Ureter (tissue), 1 donor: Measurements from ENCODE around the gene FRMD4A. TPM values are rescaled to one million over a fixed set of nuclear protein-coding genes. Genes with fewer than 3 reads are reported as not detected.

ENCODE experiments used
- DNase-seq: peaks from one replicate; pipeline ENCODE4 v3.0.0-alpha.2; 2020; ENCODE audit warnings: low spot score
- total RNA-seq: library from RNA; stranded (reverse); gene quantifications from one replicate; pipeline ENCODE4 v1.2.4, GENCODE V29; 2023
- donor health status: DM: yes; HTN: yes; CAD: no.

The FRMD4A gene
- total RNA-seq, 1 donor from 2014 or later: 37.9 TPM

DNA sequence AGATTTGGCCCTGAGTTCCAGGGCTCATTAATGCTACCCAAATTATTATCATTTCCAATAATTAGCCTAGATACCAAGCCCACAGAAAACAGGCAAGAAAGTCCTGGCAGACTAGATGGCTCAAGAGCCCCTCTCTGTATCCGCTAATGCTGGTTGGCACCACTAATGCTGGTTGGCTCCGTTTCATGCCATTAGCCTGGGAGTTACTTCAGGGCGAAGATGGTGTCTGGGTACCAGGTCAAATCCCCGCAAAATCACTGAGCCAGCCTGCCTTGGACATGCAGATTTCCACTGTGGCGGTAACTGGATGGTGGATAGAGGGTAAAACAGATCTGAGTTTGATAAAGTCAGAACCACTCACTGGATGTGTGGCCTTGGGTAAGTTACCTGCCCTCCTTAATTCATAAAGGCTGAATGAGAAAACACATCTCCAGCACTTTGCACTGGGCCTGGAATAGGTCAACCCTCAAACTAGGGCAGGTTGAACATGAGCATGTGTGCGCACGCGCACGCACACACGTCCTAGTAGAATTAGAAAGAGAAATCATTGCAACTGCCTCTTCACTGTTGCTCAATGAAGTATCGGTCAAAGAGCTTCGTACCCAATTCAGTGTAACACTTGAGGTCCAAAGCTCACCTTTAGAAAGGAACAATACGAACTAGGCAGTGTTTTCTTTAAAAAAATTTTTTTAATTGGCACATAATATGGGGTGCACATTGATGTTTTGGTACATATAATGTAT is 652.5 kb downstream of the FRMD4A start:
- DNase-seq: no peak

DNA sequence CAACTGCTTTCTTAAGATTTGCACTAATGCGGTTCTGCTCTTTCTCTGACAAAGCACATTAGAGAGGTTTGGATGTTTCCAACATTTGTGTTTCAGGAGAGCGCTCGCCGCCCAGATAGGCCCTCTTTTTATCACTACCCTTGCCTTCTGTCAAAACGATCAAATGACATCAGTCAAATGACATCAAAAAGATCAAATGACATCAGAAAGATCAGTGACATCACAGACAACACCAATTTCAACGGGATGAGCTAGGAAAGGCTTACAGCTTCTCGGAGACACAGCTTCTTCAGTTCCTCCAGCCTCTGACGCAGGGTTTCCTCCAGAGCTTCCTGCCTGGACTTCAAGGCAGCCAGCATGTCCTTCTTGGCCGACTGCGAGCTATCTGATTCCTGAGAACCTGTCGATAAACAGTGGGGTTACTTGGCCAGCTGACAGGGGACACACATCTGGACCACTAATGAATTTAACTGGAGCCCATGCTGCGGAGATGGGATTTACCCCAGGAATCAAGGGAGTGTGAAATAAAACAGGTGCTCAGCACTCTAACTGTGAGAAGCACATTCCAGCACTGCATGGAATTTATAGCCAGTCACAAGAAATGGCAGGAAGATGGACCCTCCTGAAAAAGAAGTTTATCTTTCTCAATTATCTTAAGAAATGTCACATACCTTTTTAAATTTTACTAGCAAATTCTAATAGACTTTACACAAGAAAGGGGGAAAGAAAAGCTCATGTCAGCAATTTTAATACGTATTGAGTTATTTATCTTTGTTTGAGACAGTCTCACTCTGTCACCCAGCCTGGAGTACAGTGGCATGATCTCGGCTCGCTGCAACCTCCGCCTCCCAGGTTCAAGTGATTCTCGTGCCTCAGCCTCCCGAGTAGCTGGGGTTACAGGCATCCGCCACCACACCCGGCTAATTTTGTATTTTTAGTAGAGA is 655.8 kb downstream of the FRMD4A start:
- no peak for DNase-seq

DNA sequence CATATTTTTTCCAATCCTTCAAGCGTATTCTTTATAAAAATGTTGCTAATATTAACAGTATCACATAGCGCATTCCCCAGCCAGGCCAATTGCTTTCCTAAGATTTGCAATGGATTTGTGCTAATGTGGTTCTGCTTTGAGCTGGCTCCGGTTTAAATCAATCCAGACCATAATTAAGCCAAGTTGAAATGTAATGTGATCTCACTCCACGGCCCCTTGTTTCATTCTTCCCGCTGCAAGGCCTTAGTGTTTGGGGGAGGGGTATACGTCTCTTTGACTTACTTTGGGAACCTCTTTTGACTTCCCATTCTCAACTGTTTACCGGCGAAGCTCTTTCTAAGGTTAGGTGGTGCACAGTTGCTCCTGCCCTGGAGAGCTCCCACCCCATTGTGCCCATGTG is 657.6 kb downstream of the FRMD4A start:
- DNase-seq: no peak

DNA sequence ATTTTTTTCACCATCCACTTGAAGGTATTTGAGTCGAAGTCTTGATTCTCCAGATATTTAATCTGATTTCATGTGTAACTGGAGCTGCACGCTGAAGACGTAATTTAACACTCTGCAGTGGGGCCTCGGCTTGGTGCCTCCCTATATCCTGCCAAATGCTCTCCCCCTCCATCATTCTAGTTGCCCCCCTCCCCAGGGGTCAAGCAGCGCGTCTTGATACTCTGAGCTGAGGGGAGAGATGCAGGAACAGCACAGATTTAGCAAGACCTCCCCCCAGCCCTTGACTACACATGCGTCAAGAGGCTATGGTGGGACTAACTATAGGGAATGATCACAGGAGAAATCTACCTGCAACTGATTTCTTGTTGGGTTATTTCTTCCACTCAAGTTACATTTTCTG is 658.2 kb downstream of the FRMD4A start:
- no peak for DNase-seq

DNA sequence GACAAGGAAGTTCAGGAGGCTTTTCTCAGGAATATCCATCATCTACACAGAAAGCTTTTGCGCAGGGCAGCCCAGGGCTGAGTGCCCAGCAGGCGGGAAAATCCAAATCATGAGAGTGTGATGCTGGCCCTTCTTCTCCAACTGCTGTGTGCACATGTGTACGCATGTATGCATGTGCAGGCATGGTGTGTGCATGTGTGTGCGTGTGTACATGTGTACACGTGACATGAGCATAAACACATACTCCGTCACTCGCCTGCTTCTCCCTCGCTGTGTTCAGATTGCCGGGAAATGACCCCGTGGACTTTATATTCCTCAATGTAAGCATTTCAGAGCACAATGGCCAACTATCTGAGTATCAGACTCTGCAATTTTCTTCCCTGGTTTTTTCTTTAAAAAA is 658.8 kb downstream of the FRMD4A start:
- no peak for DNase-seq

DNA sequence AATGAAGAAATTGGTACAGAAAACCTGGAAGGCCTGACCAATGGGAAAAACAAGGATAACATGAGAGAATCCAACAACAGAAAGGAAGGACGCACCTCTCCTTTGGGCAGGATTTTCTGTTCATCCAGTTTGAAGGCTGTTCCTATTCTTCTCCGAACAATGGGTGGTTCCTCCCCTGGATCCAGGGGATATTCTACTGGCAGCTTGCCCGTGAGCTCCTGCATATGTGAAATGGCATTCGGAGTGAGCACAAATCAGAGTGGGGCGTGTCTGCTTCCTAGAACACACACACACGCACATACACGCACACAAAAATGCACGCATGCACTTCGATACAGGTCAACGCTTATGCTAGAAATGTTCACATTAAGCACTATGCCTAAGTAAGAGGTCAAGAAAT is 660.4 kb downstream of the FRMD4A start:
- no peak for DNase-seq

DNA sequence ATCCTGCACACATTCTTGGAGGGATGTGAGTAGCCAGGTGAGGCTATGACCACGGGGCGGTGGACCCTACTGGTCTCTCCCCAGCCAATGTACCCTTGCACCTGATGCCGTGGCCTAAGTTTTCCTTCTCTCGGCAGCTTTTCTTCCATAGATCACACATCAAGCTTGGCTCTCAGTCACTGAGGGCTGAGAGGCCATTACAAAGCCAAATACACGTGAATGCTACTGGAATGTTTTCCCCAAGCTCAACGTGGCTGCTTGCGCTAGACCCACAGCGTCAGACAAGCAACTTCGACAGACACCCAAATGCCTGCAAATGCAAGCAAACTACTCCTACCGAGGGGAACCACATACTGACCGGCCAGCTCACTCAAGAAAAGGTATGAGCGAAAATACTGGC is 660.8 kb downstream of the FRMD4A start:
- no peak for DNase-seq

DNA sequence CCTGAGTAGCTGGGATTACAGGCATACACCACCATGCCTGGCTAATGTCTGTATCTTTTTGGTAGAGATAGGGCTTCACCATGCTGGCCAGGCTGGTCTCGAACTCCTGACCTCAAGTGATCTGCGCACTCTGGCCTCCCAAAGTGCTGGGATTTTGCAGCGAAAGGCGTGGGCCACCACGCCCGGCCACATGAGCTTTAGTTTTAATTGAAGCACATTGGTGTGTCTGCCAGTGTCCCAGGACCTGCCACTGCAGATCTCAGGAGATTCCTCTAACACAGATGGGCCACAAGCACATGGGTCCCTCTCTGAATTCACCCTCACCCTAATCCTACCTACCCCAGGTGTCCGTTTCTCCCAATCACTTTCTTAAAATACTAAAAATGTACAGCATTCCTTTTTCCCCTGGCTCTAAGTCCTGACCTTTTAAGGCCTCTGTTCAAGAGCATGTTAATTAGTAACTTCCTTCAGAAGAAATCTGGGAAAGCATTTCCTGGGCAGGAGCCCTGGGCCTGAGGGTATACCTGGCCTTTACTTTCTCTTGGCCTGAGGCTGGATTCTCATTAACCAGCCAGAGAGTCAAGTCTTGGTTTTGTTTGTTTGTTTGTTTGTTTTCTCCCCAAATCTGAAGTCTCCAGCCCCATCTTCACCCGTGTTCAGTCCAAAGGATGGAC is 661.4 kb downstream of the FRMD4A start:
- DNase-seq: no peak

DNA sequence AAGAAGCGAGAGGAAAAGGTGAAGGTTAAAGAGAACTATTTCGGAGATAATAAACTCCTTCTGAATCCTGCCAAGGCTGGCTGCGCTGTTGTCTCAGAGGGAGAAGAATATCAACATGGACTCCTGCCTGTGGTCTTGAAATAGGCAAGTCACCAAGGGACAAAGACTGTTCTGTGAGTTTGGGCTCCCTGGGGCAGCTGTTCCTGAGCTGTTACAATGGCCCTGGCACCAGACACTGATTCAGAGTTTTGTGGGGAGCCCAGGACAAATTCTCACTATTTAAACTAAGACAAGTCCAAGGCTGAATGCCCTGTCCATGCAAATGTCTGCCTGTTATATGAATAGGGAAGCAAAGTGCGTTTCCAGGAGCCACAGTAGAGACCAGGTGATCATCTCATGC is 662.6 kb downstream of the FRMD4A start:
- no peak for DNase-seq

DNA sequence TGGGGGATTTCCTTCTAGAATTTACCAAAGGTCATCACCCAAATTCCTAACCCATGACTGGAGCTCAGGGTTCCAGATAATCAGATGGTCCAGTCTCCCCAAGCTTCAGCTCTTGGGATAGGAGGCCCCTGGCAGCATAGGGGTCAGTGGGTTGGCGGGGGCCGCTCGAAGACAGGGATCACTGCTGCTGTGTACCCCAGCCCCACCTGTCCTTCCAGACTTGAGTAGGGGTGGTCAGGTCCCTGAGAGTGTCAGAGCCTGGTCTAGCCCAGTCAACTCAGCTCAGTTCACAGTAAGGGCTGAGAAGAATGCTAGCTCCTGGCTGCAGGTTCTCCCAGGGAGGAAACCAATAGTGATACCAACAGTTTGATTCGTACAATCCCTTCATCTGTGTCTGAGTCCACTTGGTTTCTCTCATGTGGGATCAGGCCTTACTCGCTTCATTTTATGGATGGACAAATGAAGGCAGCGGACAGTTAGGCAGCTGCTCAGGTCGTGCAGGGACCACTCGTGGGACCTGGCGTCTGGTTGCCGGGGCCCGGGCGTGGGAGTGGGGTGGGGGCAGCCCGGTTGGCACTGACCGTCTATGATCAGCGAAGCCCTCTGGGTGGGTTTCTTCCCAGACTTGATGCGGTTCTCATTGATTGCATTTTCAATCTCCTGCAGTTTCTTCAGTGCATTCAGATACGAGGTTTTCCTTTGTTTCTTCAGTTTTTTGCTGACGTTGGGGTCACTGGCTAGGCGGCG is 665.0 kb downstream of the FRMD4A start:
- DNase-seq: no peak

DNA sequence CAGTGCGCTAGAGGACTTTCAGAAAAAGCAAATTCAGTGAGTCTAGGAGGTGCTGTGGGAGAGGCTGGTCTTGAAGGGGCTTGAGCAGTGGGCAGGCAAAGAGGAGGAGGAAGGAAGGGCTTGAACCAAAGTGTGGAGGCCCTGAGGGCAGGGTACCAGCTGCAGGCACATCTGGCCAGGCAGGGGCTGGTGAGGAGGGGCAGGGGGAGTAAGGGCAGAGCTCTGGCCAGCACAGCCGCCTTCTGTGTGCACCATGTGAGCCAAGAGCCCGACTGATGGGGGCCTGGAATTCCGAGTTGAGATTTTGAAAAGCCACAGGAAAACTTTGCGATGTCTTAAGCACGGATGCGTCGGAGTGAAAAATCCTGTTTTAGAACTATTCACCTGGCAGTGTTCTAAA is 669.5 kb downstream of the FRMD4A start:
- DNase-seq: no peak

DNA sequence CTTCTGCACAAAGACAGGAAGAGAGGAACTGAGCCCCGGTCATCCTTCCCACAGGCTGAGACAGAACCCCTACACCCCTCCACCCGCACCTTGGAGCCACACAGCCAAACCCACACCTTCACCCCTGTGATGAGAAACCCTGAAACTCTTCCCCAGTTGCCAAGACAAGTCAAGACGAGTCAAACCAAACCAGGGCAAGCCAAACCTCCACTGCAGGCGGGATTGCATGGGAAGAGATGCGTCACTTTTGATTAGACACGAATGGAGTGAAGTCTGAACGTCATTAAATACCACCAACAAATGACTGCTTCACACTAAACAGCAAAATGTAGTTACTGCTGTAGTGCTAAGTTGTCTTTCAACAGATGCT is 670.2 kb downstream of the FRMD4A start:
- DNase-seq: no peak

DNA sequence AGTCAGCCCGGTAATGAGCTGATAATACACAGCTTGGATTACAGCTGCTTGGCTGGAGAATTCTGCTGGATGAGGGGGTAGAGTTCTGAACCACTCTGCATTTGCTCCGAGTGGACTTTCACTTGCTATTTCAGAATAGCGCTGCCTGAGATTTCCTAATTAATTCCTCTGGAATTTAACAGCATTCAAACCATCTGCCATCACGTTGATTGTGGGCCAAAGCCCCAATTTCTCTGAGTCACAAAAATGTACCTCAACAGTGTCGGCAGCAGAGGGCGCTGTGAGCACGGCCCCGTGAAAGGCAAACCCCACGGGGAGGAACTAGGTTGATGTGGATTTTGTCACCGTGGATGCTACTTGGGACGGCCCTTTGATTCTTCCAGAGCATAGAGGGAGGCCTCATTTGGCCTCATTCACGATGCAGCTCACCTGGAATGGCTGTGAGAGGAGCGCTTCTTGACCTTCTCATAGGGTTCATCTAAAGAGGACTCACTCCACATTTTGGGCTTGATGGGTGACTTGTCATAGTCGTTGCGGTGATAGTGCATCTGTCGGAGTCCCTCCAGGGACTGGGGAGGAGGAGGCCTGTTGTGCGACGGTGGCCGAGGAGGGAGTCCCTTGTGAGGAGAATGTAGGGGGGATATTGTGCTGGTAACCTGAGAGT is 670.7 kb downstream of the FRMD4A start:
- DNase-seq: peak; percentile 66

DNA sequence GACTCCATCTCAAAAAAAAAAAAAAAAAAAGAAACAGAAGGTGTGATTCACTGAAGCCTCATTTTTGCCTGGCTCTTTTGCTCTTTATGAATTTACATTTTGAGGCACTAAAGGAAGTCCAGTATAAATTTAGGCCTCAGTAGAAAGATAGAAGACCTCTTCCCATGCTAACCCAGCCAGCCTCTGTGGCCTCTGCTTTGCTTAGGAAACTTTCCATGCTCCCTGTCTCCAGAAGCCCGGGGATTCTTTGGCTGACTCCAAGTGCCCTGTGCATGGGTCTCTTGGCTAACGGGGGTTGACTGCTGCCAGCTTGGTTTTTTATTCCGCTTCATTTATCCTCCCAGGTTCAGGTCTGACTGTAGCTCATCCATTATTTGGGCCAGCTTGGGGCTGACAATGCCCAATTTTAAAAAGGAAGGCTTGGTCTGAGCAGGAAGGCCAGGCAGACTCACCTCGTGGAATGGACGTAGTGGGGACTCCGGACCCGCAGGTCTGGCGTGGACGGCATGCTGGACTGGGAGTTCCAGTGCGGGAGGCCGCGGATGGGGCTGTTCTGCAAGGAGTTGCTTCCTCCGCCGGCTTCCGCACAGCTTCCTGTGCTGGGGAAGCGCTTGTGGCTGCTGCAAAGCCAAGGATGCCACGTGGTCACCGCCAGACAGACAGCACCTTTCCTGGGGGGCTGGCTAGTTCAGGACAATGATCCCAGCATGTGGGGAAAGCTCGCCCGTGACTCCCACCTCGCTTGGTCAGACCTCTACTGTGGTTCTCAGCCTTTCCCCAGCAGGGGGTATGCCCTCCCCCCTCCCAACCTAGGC is 671.6 kb downstream of the FRMD4A start:
- DNase-seq: no peak

DNA sequence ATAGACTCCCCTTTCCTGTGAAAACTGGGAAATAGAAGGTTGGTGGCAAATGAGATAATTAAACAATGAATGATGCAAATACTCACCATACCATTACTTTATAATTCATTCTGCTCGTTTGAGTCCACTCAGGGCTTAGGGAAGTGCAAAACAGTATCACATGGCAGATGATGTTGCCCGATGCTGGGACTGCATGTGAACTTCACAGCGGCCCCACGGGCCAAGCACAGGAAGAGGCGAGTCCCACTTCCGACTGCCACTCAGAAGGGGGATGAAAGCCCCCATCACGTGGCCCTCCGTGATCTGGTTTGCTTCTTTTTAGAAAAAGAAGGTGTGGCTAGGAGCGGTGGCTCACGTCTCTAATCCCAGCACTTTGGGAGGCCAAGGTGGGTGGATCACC is 672.5 kb downstream of the FRMD4A start:
- DNase-seq: no peak

DNA sequence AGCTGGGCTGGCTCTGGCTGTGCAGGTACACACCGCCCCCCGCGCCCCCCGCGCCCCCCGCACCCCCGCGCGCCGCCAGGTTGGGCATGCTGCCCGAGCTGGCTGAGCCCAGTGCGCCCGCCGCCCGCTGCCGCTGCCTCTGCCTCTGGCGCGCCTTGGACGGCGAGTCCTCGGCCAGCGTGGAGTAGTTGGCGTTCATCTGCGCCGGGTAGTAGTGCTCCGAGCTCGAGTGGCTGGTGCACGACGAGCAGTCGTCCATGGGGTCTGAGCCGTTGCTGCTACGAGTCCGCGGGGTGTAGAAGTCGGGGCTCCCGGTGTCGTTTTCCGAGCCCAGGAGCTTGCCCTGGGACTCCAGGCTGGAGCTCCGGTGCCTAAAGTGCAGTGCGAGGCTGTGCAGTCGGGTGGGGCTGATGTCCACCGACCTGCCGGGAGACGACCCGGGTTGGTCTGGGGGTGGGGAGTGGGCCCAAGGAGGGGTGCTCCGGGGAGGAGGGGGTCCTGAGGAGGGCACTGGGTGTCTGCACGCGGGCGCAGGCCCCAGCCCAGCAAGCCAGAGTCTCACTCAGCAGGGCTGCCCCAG is 673.5 kb downstream of the FRMD4A start:
- no peak for DNase-seq

DNA sequence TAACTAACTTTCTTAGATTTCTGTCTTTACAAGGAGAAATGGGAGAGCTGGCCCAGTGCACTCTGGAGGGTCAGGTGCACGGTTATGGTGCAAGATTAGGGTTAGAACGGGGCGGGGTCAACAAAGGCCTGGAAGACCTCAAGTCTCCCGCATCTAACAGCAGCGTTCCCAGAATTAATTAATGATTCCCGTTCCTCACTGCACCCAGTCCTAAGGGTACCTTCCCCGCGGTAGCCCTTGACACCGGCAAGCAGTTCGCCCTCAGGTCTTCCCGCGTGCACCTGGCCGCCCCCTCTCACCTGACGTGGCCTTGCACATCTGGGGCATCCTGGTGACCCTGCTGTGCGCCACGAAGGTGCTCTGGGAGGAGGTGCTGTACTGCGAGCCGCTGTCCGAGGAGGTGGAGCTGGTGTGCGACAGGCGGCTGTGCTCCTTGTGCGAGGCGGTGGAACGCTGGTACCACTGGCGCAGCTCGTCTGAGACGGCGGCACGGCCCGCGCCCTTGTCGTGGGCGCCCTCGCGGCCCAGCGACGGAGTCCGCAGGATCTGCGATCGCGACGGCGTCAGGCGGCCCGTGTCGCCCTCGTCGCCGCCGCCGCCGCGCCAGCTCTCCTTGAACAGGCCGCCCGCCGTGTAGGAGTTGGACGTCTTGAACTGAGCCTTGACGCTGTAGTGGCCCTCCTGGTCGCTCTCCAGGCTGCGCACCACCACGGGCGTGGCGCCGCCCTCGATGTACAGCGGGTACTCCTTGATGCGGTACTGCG is 674.2 kb downstream of the FRMD4A start:
- no peak for DNase-seq

DNA sequence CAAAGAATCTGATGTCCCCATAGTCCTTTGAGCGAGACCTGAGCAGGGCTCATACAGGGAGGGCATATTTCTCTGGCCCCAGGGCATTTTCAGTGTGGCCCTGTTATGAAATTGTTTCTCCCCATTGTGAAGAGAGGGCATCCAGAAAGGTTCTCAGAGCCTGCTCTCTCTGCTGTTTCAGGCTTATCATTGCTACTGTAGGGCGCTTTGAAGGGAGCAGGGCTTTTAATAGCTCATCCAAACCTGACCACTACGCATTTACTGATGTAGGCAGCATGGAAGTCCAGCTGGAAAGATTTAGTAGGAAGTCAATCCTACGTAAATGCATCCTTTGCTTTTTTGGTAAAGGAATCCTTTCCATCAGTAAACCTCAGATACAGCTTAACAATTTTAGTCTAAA is 675.9 kb downstream of the FRMD4A start:
- DNase-seq: no peak

DNA sequence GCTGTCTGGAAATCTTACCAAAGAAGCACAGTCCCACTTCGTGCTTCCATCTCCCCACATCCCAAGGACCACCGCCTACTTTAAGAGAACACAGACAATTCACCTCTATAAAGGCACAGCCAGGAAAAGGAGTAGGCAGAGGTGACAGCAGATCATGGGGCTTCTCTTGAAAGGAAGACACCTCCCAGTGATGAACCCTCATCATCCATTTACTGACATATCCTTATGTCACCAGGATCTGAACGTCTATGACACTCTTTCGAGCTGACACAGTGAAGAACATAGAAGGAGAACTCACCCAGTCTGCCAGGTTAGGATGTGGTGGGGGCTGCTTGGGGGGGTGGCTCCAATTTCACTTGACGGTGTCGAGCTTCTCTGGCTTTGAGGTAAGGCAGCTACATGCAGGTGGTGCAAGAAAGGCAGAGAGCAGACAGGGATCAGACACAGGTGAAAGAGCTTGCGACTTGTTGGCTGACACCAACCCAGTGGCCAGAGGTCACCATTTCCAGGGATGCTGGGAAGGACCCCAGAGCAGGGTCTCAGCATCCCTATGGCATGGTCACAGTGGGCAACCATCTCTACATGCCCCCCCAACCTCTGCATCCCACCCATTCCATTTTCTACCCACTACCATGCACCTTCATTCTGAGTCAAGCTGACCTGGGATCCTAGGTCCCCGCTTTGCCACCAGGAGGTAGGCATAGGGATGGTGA is 676.5 kb downstream of the FRMD4A start:
- DNase-seq: no peak
